ENCODE results near the gene LCN12. TPM values are rescaled to one million over a fixed set of nuclear protein-coding genes. Genes with fewer than 3 reads are reported as not detected.

LCN12 gene
- polyA plus RNA-seq, 1 of the 3 experiments (the other 2 are of a cell fraction): 0.87 TPM

- TF ChIP-seq IRF3 (IDR thresholded peaks at IDR 0.05; ENCODE audit: low read depth, low read length): no peak
- no peak for TF ChIP-seq MEF2A (IDR thresholded peaks at IDR 0.05; ENCODE audit: borderline replicate concordance, low read depth)
- no peak for TF ChIP-seq ELF1 (IDR thresholded peaks at IDR 0.05)
- TF ChIP-seq REST (IDR thresholded peaks at IDR 0.05; ENCODE audit: low read depth, low read length): no peak
Observed at GRCh38 chr9:136954270-136955083, 2.4 kb downstream of the LCN12 start (continued).

GRCh38 chr9:136955202-136955942 is 3.3 kb downstream of the LCN12 start:
- no peak overlapping the region for H3K27ac ChIP-seq (ENCODE audit: low read depth in 2 of 2, low read length in 1 of 2)
- H3K9me2 ChIP-seq: no peaks in the 10 kb centered on the region
- no peak overlapping the region for H2AFZ ChIP-seq (ENCODE audit: low read depth)
- POLR2A ChIA-PET: no interaction called here
- TF ChIP-seq MEF2A (IDR thresholded peaks at IDR 0.05; ENCODE audit: borderline replicate concordance, low read depth) (no peak), SIN3A (IDR thresholded peaks at IDR 0.05; ENCODE audit: borderline replicate concordance, low read depth, low read length) (no peak), CHD2 (IDR thresholded peaks at IDR 0.05; ENCODE audit: low read length, partially characterized antibody) (no peak), TAF1 (IDR thresholded peaks at IDR 0.05; ENCODE audit: borderline replicate concordance, low read depth, low read length) (no peak), RAD21 (IDR thresholded peaks at IDR 0.05; ENCODE audit: low read length) (no peak), PBX3 (IDR thresholded peaks at IDR 0.05) (no peak), RXRA (IDR thresholded peaks at IDR 0.05; ENCODE audit: borderline replicate concordance, low read depth) (no peak), TCF12 (IDR thresholded peaks at IDR 0.05) (no peak), SMC3 (IDR thresholded peaks at IDR 0.05; ENCODE audit: low read depth, low read length) (no peak), FOXM1 (IDR thresholded peaks at IDR 0.05; ENCODE audit: low read depth) (no peak), RCOR1 (IDR thresholded peaks at IDR 0.05; ENCODE audit: low read length) (no peak), NFIC (IDR thresholded peaks at IDR 0.05; ENCODE audit: borderline replicate concordance) (no peak), IRF3 (IDR thresholded peaks at IDR 0.05; ENCODE audit: low read depth, low read length) (no peak), TEAD4 (IDR thresholded peaks at IDR 0.05; ENCODE audit: borderline replicate concordance, insufficient read depth) (no peak), USF2 (IDR thresholded peaks at IDR 0.05; ENCODE audit: borderline replicate concordance, low read depth, low read length) (no peak), GABPA (IDR thresholded peaks at IDR 0.05; ENCODE audit: low read depth) (no peak)
- H3K4me2 ChIP-seq: no peak overlapping the region
- no peaks in the 10 kb centered on the region for H3K79me2 ChIP-seq (ENCODE audit: insufficient read depth)
- WGBS (ENCODE audit: low lambda C conversion rate): 60% methylated on average over 4 of the region's 14 CpGs
- CTCF ChIA-PET: interaction anchor here (1.1 to 13.2 kb wide), 2 partner anchors 9 to 77 kb away, joined by 3 to 350 read pairs; partner anchors contain the start of genes ABCA2 and FUT7
- no peaks in the 10 kb centered on the region for H3F3A ChIP-seq (replicated peaks; ENCODE audit: insufficient read depth)
- H3K9ac ChIP-seq: no peak overlapping the region
- no peaks in the 10 kb centered on the region for H3K9me3 ChIP-seq
- no peaks in the 10 kb centered on the region for H4K20me1 ChIP-seq (ENCODE audit: insufficient read depth)
- H3K36me3 ChIP-seq (replicated peaks in 1 of 2; ENCODE audit: control insufficient read depth in 1 of 2, insufficient read depth in 2 of 2, low read length in 1 of 2): no peaks in the 10 kb centered on the region
- peaks cover 0 to 20% of the 10 kb centered on the region in 2 experiments; a peak in 2 of 4 replicates for H3K4me1 ChIP-seq (ENCODE audit: control insufficient read depth in 1 of 2, insufficient read depth in 2 of 2, low read depth in 1 of 2, low read length in 1 of 2)
- no peaks in the 10 kb centered on the region for H3K27me3 ChIP-seq (ENCODE audit: insufficient read depth)
- H3K4me3 ChIP-seq (ENCODE audit: low read depth in 2 of 2, low read length in 1 of 2): no peak overlapping the region
- no peak for DNase-seq

Data from SK-N-SH (cell line).